Activated CD4-positive, CD25-positive, alpha-beta regulatory T cell treated with anti-CD3 and anti-CD28 coated beads, Interleukin-2, amount 50 U/mL, for 72 hours (primary cell): ENCODE measurements around the gene SFI1.
"Not testable (repeated sequence)": the region's sequence is repeated elsewhere in the genome, so short reads cannot be mapped to it uniquely, and the experiment has no call there.

Experiments
- DNase-seq: peaks from one replicate; pipeline ENCODE4 v3.0.0; 2021

SFI1 gene

GRCh38 chr22:31544481-31545480, 48.4 kb downstream of the SFI1 start:
- no peak for DNase-seq

GRCh38 chr22:31550871-31551370, 54.6 kb downstream of the SFI1 start:
- DNase-seq = no peak

- no peak for DNase-seq
Measured at GRCh38 chr22:31556627-31557203, 60.4 kb downstream of the SFI1 start.

- not testable (repeated sequence) for DNase-seq
Measured at GRCh38 chr22:31558546-31558945, 62.2 kb downstream of the SFI1 start.

GRCh38 chr22:31561238-31561887, 65.0 kb downstream of the SFI1 start:
- peak; percentile 42 for DNase-seq

GRCh38 chr22:31561970-31562369, 65.6 kb downstream of the SFI1 start:
- DNase-seq = no peak

GRCh38 chr22:31566484-31566883, 70.1 kb downstream of the SFI1 start:
- no peak for DNase-seq

GRCh38 chr22:31567196-31567595, 70.9 kb downstream of the SFI1 start:
- no peak for DNase-seq

GRCh38 chr22:31567702-31568101, 71.4 kb downstream of the SFI1 start:
- DNase-seq = no peak

GRCh38 chr22:31569126-31569525, 72.8 kb downstream of the SFI1 start:
- no peak for DNase-seq

- no peak for DNase-seq
Measured at GRCh38 chr22:31572939-31573338, 76.6 kb downstream of the SFI1 start.

GRCh38 chr22:31574055-31574670, 77.8 kb downstream of the SFI1 start:
- no peak for DNase-seq

GRCh38 chr22:31575190-31575589, 78.9 kb downstream of the SFI1 start:
- DNase-seq = no peak

- DNase-seq = no peak
Measured at GRCh38 chr22:31577711-31578110, 81.4 kb downstream of the SFI1 start.

- no peak for DNase-seq
Measured at GRCh38 chr22:31578171-31578570, 81.8 kb downstream of the SFI1 start.

- DNase-seq = no peak
Measured at GRCh38 chr22:31579835-31580242, 83.5 kb downstream of the SFI1 start.

GRCh38 chr22:31583861-31584485, 87.6 kb downstream of the SFI1 start:
- no peak for DNase-seq

GRCh38 chr22:31584804-31585160, 88.4 kb downstream of the SFI1 start:
- DNase-seq = no peak

- no peak for DNase-seq
Measured at GRCh38 chr22:31585161-31585859, 89.0 kb downstream of the SFI1 start.

- DNase-seq = no peak
Measured at GRCh38 chr22:31586137-31586920, 90.0 kb downstream of the SFI1 start.
